ENCODE results near the gene TRPM8. TPM values are rescaled to one million over a fixed set of nuclear protein-coding genes. Genes with fewer than 3 reads are reported as not detected.
"Not testable (repeated sequence)": the region's sequence is repeated elsewhere in the genome, so short reads cannot be mapped to it uniquely, and the experiment has no call there.

TRPM8 gene
- total and polyA plus RNA-seq, 2 experiments from 2014 or later, result 0.11 to 0.14 TPM

- TF ChIP-seq CTCF (conservative IDR thresholded peaks at IDR 0.05; ENCODE audit: low read depth in 2 of 2), result no peak
- no peak for TF ChIP-seq NANOG (IDR thresholded peaks at IDR 0.05; ENCODE audit: borderline replicate concordance)
- TF ChIP-seq STAT1 (IDR thresholded peaks at IDR 0.05; ENCODE audit: unreplicated experiment), result no peak
Observed at GRCh38 chr2:233965032-233965603, 47.9 kb downstream of the TRPM8 start (continued).

GRCh38 chr2:233965646-233966045, 48.5 kb downstream of the TRPM8 start:
- not testable (repeated sequence) for ATAC-seq; H3K4me3 Mint-ChIP-seq; H3K36me3 Mint-ChIP-seq (ENCODE audit: low read depth); H3K36me3 ChIP-seq (ENCODE audit: insufficient read depth); H3K4me1 ChIP-seq (ENCODE audit: insufficient read depth); H3F3A ChIP-seq (replicated peaks; ENCODE audit: low read depth); H3K4me1 Mint-ChIP-seq; DNase-seq (ENCODE audit: low spot score); H4K20me1 ChIP-seq (replicated peaks; ENCODE audit: insufficient read depth); H3K27ac Mint-ChIP-seq; H3K9me3 Mint-ChIP-seq; H3K9me2 ChIP-seq (ENCODE audit: insufficient read depth); H3K27me3 ChIP-seq (ENCODE audit: insufficient read depth); H2AFZ ChIP-seq; H3K4me3 ChIP-seq; H3K79me2 ChIP-seq (replicated peaks; ENCODE audit: insufficient read depth); H3K27me3 Mint-ChIP-seq (ENCODE audit: insufficient read depth, low read depth, poor library complexity); H3K4me2 ChIP-seq; H3K27ac ChIP-seq (ENCODE audit: low read depth)

GRCh38 chr2:233966388-233966787, 49.2 kb downstream of the TRPM8 start:
- H3K27ac Mint-ChIP-seq, result no peak overlapping the region
- TF ChIP-seq ZNF462 (CRISPR knock-in tag; IDR thresholded peaks at IDR 0.05) (no peak), REST (IDR thresholded peaks at IDR 0.05; ENCODE audit: unreplicated experiment) (no peak), CREB1 (CRISPR knock-in tag; IDR thresholded peaks at IDR 0.05; ENCODE audit: low read depth) (no peak), ZNF331 (CRISPR knock-in tag; IDR thresholded peaks at IDR 0.05; ENCODE audit: low read depth) (no peak), ZNF114 (CRISPR knock-in tag; IDR thresholded peaks at IDR 0.05) (no peak), JUNB (IDR thresholded peaks at IDR 0.05; ENCODE audit: unreplicated experiment) (no peak), STAT1 (IDR thresholded peaks at IDR 0.05; ENCODE audit: unreplicated experiment) (no peak), NANOG (IDR thresholded peaks at IDR 0.05; ENCODE audit: borderline replicate concordance) (no peak)

More at GRCh38 chr2:233966388-233966787, 49.2 kb downstream of the TRPM8 start:
- Histone ChIP-seq H3K4me1 (ENCODE audit: insufficient read depth) (no peaks in the 10 kb centered on the region), H3K27ac (ENCODE audit: low read depth) (no peak overlapping the region), H2AFZ (no peak overlapping the region), H3K79me2 (replicated peaks; ENCODE audit: insufficient read depth) (no peaks in the 10 kb centered on the region), H3K9me2 (ENCODE audit: insufficient read depth) (no peaks in the 10 kb centered on the region), H4K20me1 (replicated peaks; ENCODE audit: insufficient read depth) (no peaks in the 10 kb centered on the region), H3K4me2 (no peak overlapping the region), H3K4me3 (no peak overlapping the region), H3K27me3 (ENCODE audit: insufficient read depth) (no peaks in the 10 kb centered on the region), H3K36me3 (ENCODE audit: insufficient read depth) (no peaks in the 10 kb centered on the region), H3F3A (replicated peaks; ENCODE audit: low read depth) (no peaks in the 10 kb centered on the region)
- Mint-ChIP-seq H3K4me3 (no peak overlapping the region), H3K27me3 (ENCODE audit: insufficient read depth, low read depth, poor library complexity) (peaks cover 6% of the 10 kb centered on the region), H3K36me3 (ENCODE audit: low read depth) (peaks cover 4% of the 10 kb centered on the region; the same call in 1 of the 3 replicates), H3K9me3 (peaks cover 4% of the 10 kb centered on the region; the same call in 2 of the 3 replicates), H3K4me1 (no peaks in the 10 kb centered on the region)
- no peak for ATAC-seq
- no peak for DNase-seq (ENCODE audit: low spot score)

Measured in GM23338 (cell line).